WTC11 (cell line): ENCODE measurements around the gene RUVBL2. TPM values are rescaled to one million over a fixed set of nuclear protein-coding genes. Genes with fewer than 3 reads are reported as not detected.

ENCODE experiments used
- ATAC-seq: fragments of 200-7000 bp; cut with Tn5 transposase; 2 replicates; pipeline ENCODE4 v1.10.0; 2021; ENCODE audit warnings: mild to moderate bottlenecking, moderate library complexity
- CTCF ChIA-PET: fragments of 300-600 bp; sonication (Branson Sonifier 250); formaldehyde crosslinking; loops from one replicate; lab custom pipeline; 2021; ENCODE audit warnings: antibody characterized with exemption; lab: Charles Lee
- POLR2A ChIA-PET: fragments of 350-600 bp; sonication (Branson Sonifier 250); formaldehyde crosslinking; loops from one replicate; lab custom pipeline; 2021; ENCODE audit warnings: antibody characterized with exemption; lab: Charles Lee
- DNase-seq: peaks from one replicate; pipeline ENCODE4 v3.0.0; 2021; ENCODE audit warnings: low spot score
- H3K27ac Mint-ChIP-seq: 2 replicates; pipeline ENCODE4 v1.8.0; 2021; ENCODE audit warnings: mixed read lengths
- H3K27me3 Mint-ChIP-seq: 2 replicates; pipeline ENCODE4 v1.8.0; 2021; ENCODE audit warnings: low read depth, mild to moderate bottlenecking, moderate library complexity, mixed read lengths
- H3K36me3 Mint-ChIP-seq: 2 replicates; pipeline ENCODE4 v1.8.0; 2021; ENCODE audit warnings: mixed read lengths
- H3K4me1 Mint-ChIP-seq: 2 replicates; pipeline ENCODE4 v1.8.0; 2022; ENCODE audit warnings: mixed read lengths
- H3K4me3 Mint-ChIP-seq: 2 replicates; pipeline ENCODE4 v1.8.0; 2021; ENCODE audit warnings: mild to moderate bottlenecking, moderate library complexity, mixed read lengths
- H3K9me3 Mint-ChIP-seq: 2 replicates; pipeline ENCODE4 v1.8.0; 2021; ENCODE audit warnings: mixed read lengths
- AFF4 ChIP-seq: sonication (generic); formaldehyde crosslinking; IDR thresholded peaks from 2 replicates; pipeline ENCODE4 v1.8.1; 2023; ENCODE audit warnings: mild to moderate bottlenecking, missing genetic modification reagents, borderline replicate concordance
- ARID4B ChIP-seq: sonication (generic); formaldehyde crosslinking; IDR thresholded peaks from 2 replicates; pipeline ENCODE4 v1.8.0; 2023; ENCODE audit warnings: missing genetic modification reagents, mild to moderate bottlenecking, borderline replicate concordance
- ATF6 ChIP-seq: sonication (generic); formaldehyde crosslinking; IDR thresholded peaks from 2 replicates; pipeline ENCODE4 v1.8.1; 2023; ENCODE audit warnings: mild to moderate bottlenecking, missing genetic modification reagents
- EMX1 ChIP-seq: fragments of 250-450 bp; sonication (Bioruptor Pico); IDR thresholded peaks from 2 replicates; pipeline ENCODE4 v1.8.0; 2021; ENCODE audit warnings: mild to moderate bottlenecking
- FOXP4 ChIP-seq: sonication (generic); formaldehyde crosslinking; IDR thresholded peaks from 2 replicates; pipeline ENCODE4 v1.8.0; 2022; ENCODE audit warnings: mild to moderate bottlenecking, missing genetic modification reagents
- GTF2I ChIP-seq: fragments of 250-450 bp; sonication (Bioruptor Pico); conservative IDR thresholded peaks from 2 replicates; pipeline ENCODE4 v1.4.0; 2021; ENCODE audit warnings: mild to moderate bottlenecking
- IRF1 ChIP-seq: sonication (generic); formaldehyde crosslinking; IDR thresholded peaks from 2 replicates; pipeline ENCODE4 v1.8.0; 2023; ENCODE audit warnings: missing genetic modification reagents
- JAZF1 ChIP-seq: fragments of 250-450 bp; sonication (Bioruptor Pico); IDR thresholded peaks from 2 replicates; pipeline ENCODE4 v1.9.0; 2021; ENCODE audit warnings: moderate library complexity, mild to moderate bottlenecking, inconsistent platforms
- MYBL2 ChIP-seq: sonication (generic); formaldehyde crosslinking; IDR thresholded peaks from 2 replicates; pipeline ENCODE4 v1.8.1; 2023; ENCODE audit warnings: mild to moderate bottlenecking, moderate library complexity, missing genetic modification reagents
- NR2C2 ChIP-seq: sonication (generic); formaldehyde crosslinking; IDR thresholded peaks from 2 replicates; pipeline ENCODE4 v1.8.0; 2022; ENCODE audit warnings: mild to moderate bottlenecking, missing genetic modification reagents
- NR3C1 ChIP-seq: sonication (generic); formaldehyde crosslinking; conservative IDR thresholded peaks from 2 replicates; pipeline ENCODE4 v1.8.1; 2023; ENCODE audit warnings: low read depth, mild to moderate bottlenecking, missing genetic modification reagents
- PRDM15 ChIP-seq: sonication (generic); formaldehyde crosslinking; IDR thresholded peaks from 2 replicates; pipeline ENCODE4 v1.8.0; 2022; ENCODE audit warnings: missing genetic modification reagents
- PRRX2 ChIP-seq: fragments of 250-450 bp; sonication (Bioruptor Pico); IDR thresholded peaks from 2 replicates; pipeline ENCODE4 v1.8.0; 2021; ENCODE audit warnings: mild to moderate bottlenecking
- SP1 ChIP-seq: sonication (generic); formaldehyde crosslinking; conservative IDR thresholded peaks from 2 replicates; pipeline ENCODE4 v1.8.1; 2022; ENCODE audit warnings: missing genetic modification reagents
- TCF7 ChIP-seq: sonication (generic); formaldehyde crosslinking; IDR thresholded peaks from 2 replicates; pipeline ENCODE4 v1.8.0; 2022; ENCODE audit warnings: mild to moderate bottlenecking, low read depth, missing genetic modification reagents, moderate library complexity
- ZBTB21 ChIP-seq: sonication (generic); formaldehyde crosslinking; IDR thresholded peaks from 2 replicates; pipeline ENCODE4 v1.8.1; 2023; ENCODE audit warnings: mild to moderate bottlenecking, missing genetic modification reagents, borderline replicate concordance
- ZBTB43 ChIP-seq: sonication (generic); formaldehyde crosslinking; IDR thresholded peaks from 2 replicates; pipeline ENCODE4 v1.8.1; 2023; ENCODE audit warnings: mild to moderate bottlenecking, missing genetic modification reagents
- ZNF416 ChIP-seq: fragments of 250-450 bp; sonication (Bioruptor Pico); IDR thresholded peaks from 2 replicates; pipeline ENCODE4 v1.9.0; 2021; ENCODE audit warnings: mild to moderate bottlenecking, inconsistent platforms
- total RNA-seq: library from RNA; stranded (reverse); gene quantifications from 3 replicates; pipeline ENCODE4 v1.2.3, GENCODE V29; 2021

RUVBL2 gene
- total RNA-seq, 1 experiment from 2014 or later, result 178 TPM

- Mint-ChIP-seq H3K27ac (no peak overlapping the region), H3K4me3 (no peak overlapping the region), H3K36me3 (no peaks in the 10 kb centered on the region), H3K4me1 (peaks cover 32% of the 10 kb centered on the region), H3K27me3 (peaks cover 79% of the 10 kb centered on the region), H3K9me3 (no peaks in the 10 kb centered on the region)
- no peak for ATAC-seq
- ChIA-PET CTCF (interaction anchor here (0.8 to 0.9 kb wide), 3 partner anchors 13 to 61 kb away, joined by 3 read pairs; a partner anchor contains a TSS), POLR2A (no interaction called here)
- no peak for DNase-seq
- TF ChIP-seq GTF2I (CRISPR knock-in tag) (no peak), FOXP4 (no peak), NR2C2 (no peak), MYBL2 (no peak), ZNF416 (CRISPR knock-in tag) (no peak), NR3C1 (no peak), JAZF1 (no peak), ATF6 (CRISPR knock-in tag) (no peak), PRDM15 (CRISPR knock-in tag) (no peak), ZBTB21 (CRISPR knock-in tag) (no peak), IRF1 (CRISPR knock-in tag) (no peak), AFF4 (CRISPR knock-in tag) (no peak), SP1 (CRISPR knock-in tag) (no peak), PRRX2 (CRISPR knock-in tag) (no peak), ZBTB43 (CRISPR knock-in tag) (no peak), EMX1 (CRISPR knock-in tag) (no peak), TCF7 (CRISPR knock-in tag) (no peak), ARID4B (CRISPR knock-in tag) (no peak)
These were observed 67.3 kb downstream of the RUVBL2 start for GRCh38 chr19:49061000-49061399.
